Cardiac fibroblast (primary cell): Measurements from ENCODE around the gene PRDX3.
A peak's percentile ranks its signal among the peaks of the same experiment; 100 is the strongest.

ENCODE experiments used
- DNase-seq, 2 donors: peaks; one replicate each; pipeline versions ENCODE4 v3.0.0 to v3.0.0-alpha.2; 2010; ENCODE audit warnings: low read depth in 2 of 2
- H3K4me3 ChIP-seq, 2 donors: replicated peaks in 1 of 2; 1 replicate in 1 of 2; 2 replicates in 1 of 2; pipeline ENCODE4 v1.5.1; 2011; ENCODE audit warnings: low read depth in 2 of 2, low read length in 2 of 2, mild to moderate bottlenecking in 2 of 2, moderate library complexity in 1 of 2
- CTCF ChIP-seq: IDR thresholded peaks from one replicate; pipeline ENCODE4 v1.5.1; 2011; ENCODE audit warnings: low read depth, mild to moderate bottlenecking, low read length, inconsistent platforms

Gene PRDX3

DNA sequence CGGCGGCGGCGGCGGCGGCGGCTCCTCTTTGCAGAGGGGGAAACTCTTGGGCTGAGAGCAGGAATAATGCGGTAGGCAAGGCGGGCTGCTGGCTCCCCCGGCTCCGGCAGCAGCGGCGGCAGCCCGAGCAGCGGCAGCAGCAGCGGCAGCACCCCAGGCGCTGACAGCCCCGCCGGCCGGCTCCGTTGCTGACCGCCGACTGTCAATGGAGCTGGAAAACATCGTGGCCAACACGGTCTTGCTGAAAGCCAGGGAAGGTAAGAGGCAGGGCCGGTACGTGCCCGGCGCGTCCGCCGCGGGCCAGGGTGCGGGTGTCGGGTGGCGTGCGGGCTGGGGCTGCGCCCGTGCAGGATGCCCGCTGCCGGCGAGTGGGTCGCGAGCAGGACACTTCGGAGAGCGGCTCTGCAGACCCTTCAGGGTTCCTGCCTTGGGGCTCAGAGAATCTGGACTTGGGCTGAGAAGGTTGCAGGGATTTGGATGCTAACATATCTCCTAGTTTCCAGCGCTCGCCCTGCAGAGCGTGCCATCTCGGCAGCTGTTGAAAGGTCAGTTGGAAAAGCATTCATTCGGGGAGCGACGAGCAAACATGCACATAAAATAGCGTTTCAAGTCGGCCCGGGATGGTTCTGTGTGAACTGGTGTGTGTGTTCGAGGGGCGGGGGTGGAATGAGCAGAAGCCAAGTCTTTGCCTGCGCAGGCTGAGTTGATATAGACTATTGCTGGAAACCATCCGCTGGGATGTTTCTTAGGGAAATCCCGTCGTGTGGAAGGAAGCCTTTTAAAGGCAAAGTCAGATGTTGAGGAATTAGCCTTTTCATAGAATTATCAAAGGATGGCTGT lies 29.3 kb upstream of the PRDX3 start:
- peak; percentile 62 to 80 for DNase-seq
- TF ChIP-seq CTCF, result no peak
- H3K4me3 ChIP-seq, result peak overlapping the region; percentile 64 to 90

- TF ChIP-seq CTCF, result no peak
- peak within 1 kb of the TSS; percentile 64 to 90 for H3K4me3 ChIP-seq
- DNase-seq, result peak; percentile 96 to 99
Observed at GRCh38 chr10:119207366-119207666, 28.7 kb upstream of the PRDX3 start, which contains the start of gene GRK5. GRK5 (plus strand) TSS chr10:119207571; CDS start chr10:119207918, 347 bp downstream.

DNA sequence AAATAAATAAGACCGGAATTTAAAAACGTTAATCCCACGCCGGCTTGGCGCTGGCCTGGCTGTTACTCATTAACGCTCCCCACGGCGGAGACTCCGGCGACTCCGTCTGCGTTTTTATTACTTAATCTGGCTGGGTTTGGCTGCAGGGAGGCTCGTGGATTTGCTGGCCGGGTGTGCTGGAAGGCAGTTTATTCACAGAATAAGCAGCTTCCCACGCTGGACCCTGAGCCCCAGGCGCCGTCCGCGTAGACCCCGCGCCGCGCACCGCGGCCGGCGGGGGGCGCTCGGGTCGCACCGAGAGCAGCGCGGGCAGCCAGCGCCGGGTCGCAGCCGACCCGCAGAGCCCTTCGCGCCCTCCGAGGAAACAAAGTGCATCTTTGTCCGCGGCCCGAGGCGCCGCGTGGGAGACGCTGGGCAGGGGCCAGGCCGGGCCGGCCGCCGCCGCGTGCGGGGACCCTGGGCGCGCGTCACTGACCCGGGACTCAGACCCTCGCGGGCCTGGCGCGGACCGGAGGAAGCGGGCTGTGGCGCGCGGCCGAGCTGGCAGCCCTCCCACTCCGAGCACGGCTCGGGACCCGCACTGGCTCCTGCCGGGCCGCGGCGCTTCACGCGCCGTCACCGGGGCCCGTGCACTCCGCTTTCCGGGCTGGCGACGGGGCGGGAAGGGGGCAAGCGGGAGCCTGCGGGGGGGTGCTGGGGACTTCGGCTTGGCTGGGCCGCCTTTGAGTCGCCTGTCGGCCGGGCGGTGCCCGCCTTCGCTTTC lies 28.2 kb upstream of the PRDX3 start:
- peak; percentile 70 to 77 for DNase-seq
- peak; percentile 20 for TF ChIP-seq CTCF
- peak overlapping the region; percentile 35 to 64 for H3K4me3 ChIP-seq

- peak overlapping the region; percentile 19 to 64 for H3K4me3 ChIP-seq
- TF ChIP-seq CTCF, result no peak
- DNase-seq, result peak in 1 of 2 donors; percentile 56
Observed at GRCh38 chr10:119205894-119206602, 27.4 kb upstream of the PRDX3 start.

GRCh38 chr10:119203006-119203405 lies 24.4 kb upstream of the PRDX3 start:
- peak; percentile 30 to 54 for DNase-seq
- TF ChIP-seq CTCF, result no peak
- no peak overlapping the region for H3K4me3 ChIP-seq

DNA sequence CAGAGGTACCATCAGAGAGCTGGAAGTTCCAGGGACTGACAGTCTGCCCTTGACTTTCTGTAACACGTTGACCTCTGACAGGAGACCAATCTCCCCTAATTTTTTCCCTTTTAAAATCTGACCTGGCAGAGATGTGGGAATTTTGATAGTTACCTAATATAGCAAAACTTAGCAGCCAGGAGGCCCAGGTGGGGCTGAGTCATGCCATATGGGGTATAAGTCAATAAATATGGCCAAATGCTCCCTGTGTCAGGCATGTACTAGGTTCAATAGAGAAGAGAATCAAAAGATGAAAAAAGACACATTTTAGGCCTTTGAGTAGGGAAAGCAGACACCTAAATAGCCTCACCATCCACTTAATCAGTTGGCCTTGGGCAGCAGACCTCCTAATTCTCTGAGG lies 22.6 kb upstream of the PRDX3 start:
- TF ChIP-seq CTCF, result no peak
- DNase-seq, result no peak
- no peak overlapping the region for H3K4me3 ChIP-seq
